ENCODE data around the gene DPYD.

Gene DPYD

DNA sequence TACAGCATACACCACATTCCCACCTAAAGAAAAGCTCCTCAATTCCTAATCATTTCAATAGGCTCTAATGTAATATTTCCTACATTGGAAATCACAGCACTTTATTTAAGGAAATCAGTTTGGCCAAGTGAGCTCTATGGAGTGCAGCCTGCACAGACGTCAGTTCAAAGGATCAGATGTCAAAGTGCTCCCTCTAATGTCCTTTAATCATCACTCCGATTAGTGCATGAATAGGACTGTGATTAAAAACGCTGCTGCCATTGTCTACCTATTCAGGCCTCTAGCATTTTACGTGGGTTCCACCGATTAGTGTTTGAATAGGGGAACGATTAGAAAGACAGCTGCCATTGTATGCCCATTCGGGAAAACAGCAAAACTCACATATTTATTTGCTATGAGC, 50.2 kb downstream of the DPYD start:
- no peak for TF ChIP-seq CTCF (conservative IDR thresholded peaks at IDR 0.05; ENCODE audit: low read depth, low read length)
- Histone ChIP-seq H3K27me3 (ENCODE audit: insufficient read depth, low read depth) (no peaks in the 10 kb centered on the region), H3K4me2 (no peak overlapping the region), H3K27ac (no peak overlapping the region), H3K79me2 (ENCODE audit: insufficient read depth, low read depth) (no peaks in the 10 kb centered on the region; the same call in 1 of the 2 replicates), H3K4me3 (IDR thresholded peaks at IDR 0.05; ENCODE audit: insufficient read depth, low read depth, low read length) (no peak overlapping the region), H3K4me1 (ENCODE audit: low read depth, poor library complexity, severe bottlenecking) (peaks cover 10% of the 10 kb centered on the region), H3K9ac (no peak overlapping the region), H2AFZ (ENCODE audit: low read depth) (no peak overlapping the region), H4K20me1 (ENCODE audit: insufficient read depth) (no peaks in the 10 kb centered on the region), H3K36me3 (ENCODE audit: insufficient read depth) (no peaks in the 10 kb centered on the region)

DNA sequence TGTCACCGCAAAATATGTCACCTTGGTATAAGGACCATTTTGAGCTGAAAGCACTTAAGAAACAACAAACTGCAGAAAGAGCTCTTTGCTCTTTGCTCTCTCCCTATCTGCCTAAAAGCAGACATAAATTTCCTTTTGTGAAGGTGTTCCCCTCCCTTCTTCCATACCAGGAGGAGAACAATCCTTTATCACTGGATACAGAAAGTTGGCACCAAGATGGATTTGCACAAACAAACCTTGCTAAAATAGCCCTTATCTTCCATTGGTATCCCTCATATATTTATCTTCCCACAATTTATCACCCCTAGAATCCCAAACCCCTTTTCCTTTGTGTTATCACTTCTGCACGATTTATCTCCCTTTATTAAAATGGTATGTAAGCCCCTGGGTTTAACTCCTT, 51.4 kb downstream of the DPYD start:
- no peak for TF ChIP-seq CTCF (conservative IDR thresholded peaks at IDR 0.05; ENCODE audit: low read depth, low read length)
- no peaks in the 10 kb centered on the region; the same call in 1 of the 2 replicates for H3K79me2 ChIP-seq (ENCODE audit: insufficient read depth, low read depth)
- no peak overlapping the region for H3K9ac ChIP-seq
- H3K4me3 ChIP-seq (IDR thresholded peaks at IDR 0.05; ENCODE audit: insufficient read depth, low read depth, low read length), result no peak overlapping the region
- H3K4me1 ChIP-seq (ENCODE audit: low read depth, poor library complexity, severe bottlenecking), result peaks cover 22% of the 10 kb centered on the region
- H4K20me1 ChIP-seq (ENCODE audit: insufficient read depth), result no peaks in the 10 kb centered on the region
- H3K27ac ChIP-seq, result no peak overlapping the region
- no peaks in the 10 kb centered on the region for H3K27me3 ChIP-seq (ENCODE audit: insufficient read depth, low read depth)
- H3K4me2 ChIP-seq, result no peak overlapping the region
- no peak overlapping the region for H2AFZ ChIP-seq (ENCODE audit: low read depth)
- no peaks in the 10 kb centered on the region for H3K36me3 ChIP-seq (ENCODE audit: insufficient read depth)

DNA sequence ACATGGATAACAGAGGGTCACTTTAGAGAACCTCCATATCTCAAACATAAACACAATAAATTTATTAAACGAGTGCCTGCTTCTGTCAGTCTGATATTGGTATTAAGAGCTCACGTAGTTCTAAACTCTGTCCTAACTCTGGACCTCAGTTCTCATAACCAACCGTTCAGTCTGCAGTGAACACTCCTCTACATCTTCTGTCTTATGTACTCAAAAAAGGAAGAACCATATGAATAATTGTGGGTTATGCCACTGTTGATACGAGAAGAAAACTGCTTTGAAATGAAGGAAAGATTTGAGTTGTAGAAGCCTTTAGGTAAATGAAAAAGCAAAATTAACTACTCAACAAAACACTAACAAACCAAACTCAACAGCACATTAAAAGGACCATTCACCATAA, 53.7 kb downstream of the DPYD start:
- Histone ChIP-seq H3K4me1 (ENCODE audit: low read depth, poor library complexity, severe bottlenecking) (peaks cover 45% of the 10 kb centered on the region), H3K9ac (no peak overlapping the region), H3K27me3 (ENCODE audit: insufficient read depth, low read depth) (no peaks in the 10 kb centered on the region), H2AFZ (ENCODE audit: low read depth) (no peak overlapping the region), H3K4me3 (IDR thresholded peaks at IDR 0.05; ENCODE audit: insufficient read depth, low read depth, low read length) (no peak overlapping the region), H3K27ac (no peak overlapping the region), H3K36me3 (ENCODE audit: insufficient read depth) (no peaks in the 10 kb centered on the region), H4K20me1 (ENCODE audit: insufficient read depth) (no peaks in the 10 kb centered on the region), H3K4me2 (no peak overlapping the region), H3K79me2 (ENCODE audit: insufficient read depth, low read depth) (peaks cover 10% of the 10 kb centered on the region)
- no peak for TF ChIP-seq CTCF (conservative IDR thresholded peaks at IDR 0.05; ENCODE audit: low read depth, low read length)

GRCh38 chr1:97864615-97865014, 56.2 kb downstream of the DPYD start:
- Histone ChIP-seq H4K20me1 (ENCODE audit: insufficient read depth) (no peaks in the 10 kb centered on the region), H2AFZ (ENCODE audit: low read depth) (peak overlapping the region; percentile 41; the same call in 1 of the 2 replicates), H3K9ac (peak overlapping the region; percentile 41; the same call in 1 of the 2 replicates), H3K4me2 (peak overlapping the region; percentile 91), H3K4me1 (ENCODE audit: low read depth, poor library complexity, severe bottlenecking) (peaks cover 70% of the 10 kb centered on the region), H3K36me3 (ENCODE audit: insufficient read depth) (no peaks in the 10 kb centered on the region), H3K27ac (peak overlapping the region; percentile 76), H3K4me3 (IDR thresholded peaks at IDR 0.05; ENCODE audit: insufficient read depth, low read depth, low read length) (peak overlapping the region; percentile 80), H3K79me2 (ENCODE audit: insufficient read depth, low read depth) (peaks cover 27% of the 10 kb centered on the region), H3K27me3 (ENCODE audit: insufficient read depth, low read depth) (no peaks in the 10 kb centered on the region)
- TF ChIP-seq CTCF (conservative IDR thresholded peaks at IDR 0.05; ENCODE audit: low read depth, low read length), result no peak
